Measurements from ENCODE around the gene FAM98C. TPM values are rescaled to one million over a fixed set of nuclear protein-coding genes. Genes with fewer than 3 reads are reported as not detected.

The FAM98C gene
- polyA plus RNA-seq, 1 donor (not counting 4 experiments of a cell fraction or from before 2014, with no cell fraction given) = 5.8 TPM

GRCh38 chr19:38385057-38385803 is 17.7 kb upstream of the FAM98C start:
- TF ChIP-seq CTCF (optimal IDR thresholded peaks at IDR 0.05 in 1 of 3, IDR thresholded peaks at IDR 0.05 in 1 of 3, conservative IDR thresholded peaks at IDR 0.05 in 1 of 3; ENCODE audit: extremely low read depth in 1 of 3, insufficient read depth in 2 of 3, low read length in 3 of 3) = peak in 1 of 3 experiments; percentile 1
- TF ChIP-seq EZH2 (IDR thresholded peaks at IDR 0.05; ENCODE audit: low read length) = no peak
- H3K36me3 ChIP-seq (ENCODE audit: control insufficient read depth in 2 of 2, extremely low read depth in 1 of 2, insufficient read depth in 2 of 2, low read length in 2 of 2) = peaks cover 15 to 38% of the 10 kb centered on the region in 2 experiments
- dilution Hi-C loops (cut with MboI; ENCODE audit: extremely low pct_ligation_motif_present, low sequenced_read_pairs) = no loop called here
- peaks cover 21% of the 10 kb centered on the region for H3K4me1 ChIP-seq (ENCODE audit: control insufficient read depth, extremely low read depth, insufficient read depth, low read length)
- no peak for FAIRE-seq
- H3K9me1 ChIP-seq (ENCODE audit: control insufficient read depth, extremely low read depth, insufficient read depth, low read length) = peaks cover 6% of the 10 kb centered on the region
- no peak overlapping the region for H3K27ac ChIP-seq (ENCODE audit: control insufficient read depth, insufficient read depth, low read length)
- no peak overlapping the region for H3K4me3 ChIP-seq (ENCODE audit: control insufficient read depth in 2 of 3, extremely low read depth in 1 of 3, insufficient read depth in 2 of 3, low read depth in 1 of 3, low read length in 3 of 3)
- no peak for DNase-seq (ENCODE audit: low read depth, low spot score)
- H3K9ac ChIP-seq (ENCODE audit: control insufficient read depth, extremely low read depth, insufficient read depth, low read length) = no peak overlapping the region
- H3K79me2 ChIP-seq (ENCODE audit: control insufficient read depth, insufficient read depth, low read length) = peaks cover 7% of the 10 kb centered on the region
- no peaks in the 10 kb centered on the region for H3K27me3 ChIP-seq (ENCODE audit: control insufficient read depth, extremely low read depth, insufficient read depth, low read length)
- no peak overlapping the region for H2AFZ ChIP-seq (ENCODE audit: control insufficient read depth, low read length)
- H3K4me2 ChIP-seq (ENCODE audit: control insufficient read depth, extremely low read depth, insufficient read depth, low read depth, low read length) = no peak overlapping the region
- H4K20me1 ChIP-seq (ENCODE audit: control insufficient read depth, extremely low read depth, insufficient read depth, low read length) = peaks cover 14% of the 10 kb centered on the region
- no peaks in the 10 kb centered on the region for H3K9me3 ChIP-seq (ENCODE audit: control insufficient read depth, low read depth, low read length)

- Histone ChIP-seq H3K4me1 (ENCODE audit: control insufficient read depth, extremely low read depth, insufficient read depth, low read length) (peaks cover 21% of the 10 kb centered on the region), H3K36me3 (ENCODE audit: control insufficient read depth in 2 of 2, extremely low read depth in 1 of 2, insufficient read depth in 2 of 2, low read length in 2 of 2) (peaks cover 12 to 36% of the 10 kb centered on the region in 2 experiments), H3K4me3 (ENCODE audit: control insufficient read depth in 2 of 3, extremely low read depth in 1 of 3, insufficient read depth in 2 of 3, low read depth in 1 of 3, low read length in 3 of 3) (no peak overlapping the region), H2AFZ (ENCODE audit: control insufficient read depth, low read length) (no peak overlapping the region), H3K27me3 (ENCODE audit: control insufficient read depth, extremely low read depth, insufficient read depth, low read length) (no peaks in the 10 kb centered on the region), H3K27ac (ENCODE audit: control insufficient read depth, insufficient read depth, low read length) (no peak overlapping the region), H3K4me2 (ENCODE audit: control insufficient read depth, extremely low read depth, insufficient read depth, low read depth, low read length) (no peak overlapping the region), H3K9me3 (ENCODE audit: control insufficient read depth, low read depth, low read length) (no peaks in the 10 kb centered on the region), H3K9ac (ENCODE audit: control insufficient read depth, extremely low read depth, insufficient read depth, low read length) (no peak overlapping the region), H3K79me2 (ENCODE audit: control insufficient read depth, insufficient read depth, low read length) (peaks cover 7% of the 10 kb centered on the region), H3K9me1 (ENCODE audit: control insufficient read depth, extremely low read depth, insufficient read depth, low read length) (peaks cover 6% of the 10 kb centered on the region), H4K20me1 (ENCODE audit: control insufficient read depth, extremely low read depth, insufficient read depth, low read length) (peaks cover 14% of the 10 kb centered on the region)
- dilution Hi-C loops (cut with MboI; ENCODE audit: extremely low pct_ligation_motif_present, low sequenced_read_pairs) = no loop called here
- no peak for FAIRE-seq
- DNase-seq (ENCODE audit: low read depth, low spot score) = no peak
- TF ChIP-seq CTCF (optimal IDR thresholded peaks at IDR 0.05 in 1 of 3, IDR thresholded peaks at IDR 0.05 in 1 of 3, conservative IDR thresholded peaks at IDR 0.05 in 1 of 3; ENCODE audit: extremely low read depth in 1 of 3, insufficient read depth in 2 of 3, low read length in 3 of 3) (no peak), EZH2 (IDR thresholded peaks at IDR 0.05; ENCODE audit: low read length) (no peak)
Measured at GRCh38 chr19:38385804-38386257, 17.1 kb upstream of the FAM98C start.

All from keratinocyte (primary cell).